HG02623 (cell line): Measurements from ENCODE around the gene PVALEF.

Experiments
- ATAC-seq: cut with Tn5 transposase; IDR thresholded peaks from one replicate; pipeline ENCODE4 v1.9.1; 2021; ENCODE audit warnings: moderate library complexity; ENCODE audit not compliant: unreplicated experiment

PVALEF gene

DNA sequence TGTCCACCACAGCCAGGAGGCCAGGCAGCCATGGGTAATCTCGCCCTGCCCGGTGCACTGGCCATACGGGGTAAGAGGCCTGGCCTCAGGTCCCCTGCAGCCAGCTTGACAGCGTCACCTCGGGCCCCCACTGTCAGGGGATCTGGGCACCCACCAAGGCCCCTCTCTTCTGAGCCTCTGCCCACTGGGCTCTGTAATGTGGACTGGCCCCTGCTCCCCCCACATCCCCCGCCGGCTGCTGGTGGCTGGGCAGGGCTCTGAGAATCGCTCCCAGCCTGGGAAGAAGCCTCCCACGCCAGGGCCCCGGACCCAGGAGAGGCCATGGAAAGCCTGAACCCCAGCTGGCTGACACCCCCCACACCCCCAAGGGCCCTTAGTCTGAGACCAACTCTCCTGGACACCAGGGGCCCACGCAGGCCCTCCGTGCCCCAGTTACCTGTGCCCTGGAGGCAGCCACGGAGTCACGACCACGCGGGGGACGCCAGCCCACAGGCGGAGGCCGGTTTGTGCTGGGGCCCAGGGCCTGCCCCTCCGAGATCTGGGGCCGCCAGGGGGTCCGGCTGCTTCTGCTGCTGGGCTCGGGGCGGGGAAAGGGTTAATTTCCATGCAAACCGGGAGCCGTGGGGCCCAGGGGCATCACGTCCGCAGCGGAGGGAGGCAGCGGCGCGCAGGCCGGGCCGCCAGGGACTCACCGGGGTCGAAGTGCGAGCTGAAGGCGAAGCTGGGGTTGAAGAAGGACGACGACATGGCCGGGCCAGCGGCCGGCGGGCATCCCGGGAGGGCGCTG, at the start of gene PVALEF:
Gene PVALEF, plus strand, starts transcription at position 262 of the 787 bp plus-strand sequence. CDS start 15,720 bp downstream, outside the sequence.
- ATAC-seq, result no peak

DNA sequence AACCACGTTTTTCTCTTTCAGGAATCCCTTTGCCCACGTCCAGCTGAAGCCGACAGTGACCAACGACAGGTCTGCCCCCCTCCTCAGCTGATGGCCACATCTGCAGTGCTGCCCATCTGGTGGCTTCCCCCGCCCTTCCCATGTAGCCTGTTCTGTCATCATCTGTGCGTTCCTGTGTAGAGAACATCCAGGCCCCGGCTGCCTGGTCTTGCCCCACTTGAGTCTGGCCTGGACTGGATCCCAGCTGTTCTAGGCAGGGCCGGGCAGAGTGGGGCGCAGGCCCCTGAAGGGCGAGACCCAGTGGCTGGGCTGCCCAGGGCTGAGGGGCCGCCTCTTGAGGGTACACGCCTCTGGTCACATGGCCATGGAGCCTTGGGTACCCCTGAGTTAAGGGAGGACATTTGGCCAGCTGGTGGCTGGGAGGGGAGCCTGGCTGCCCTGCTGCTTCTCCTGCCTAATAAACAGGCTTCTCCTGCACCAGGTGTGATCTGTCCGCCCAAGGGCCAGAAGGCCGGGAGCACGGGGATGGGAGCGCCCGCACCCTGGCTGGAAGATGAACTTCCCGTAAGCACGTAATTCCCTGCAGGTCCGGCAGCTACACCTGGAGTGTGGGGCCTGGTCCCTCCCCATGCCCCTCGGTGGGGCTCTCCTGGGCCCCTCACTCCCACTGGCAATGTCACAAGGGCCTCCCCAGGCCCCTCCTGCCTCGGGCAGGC, 49.4 kb upstream of the PVALEF start:
- no peak for ATAC-seq

DNA sequence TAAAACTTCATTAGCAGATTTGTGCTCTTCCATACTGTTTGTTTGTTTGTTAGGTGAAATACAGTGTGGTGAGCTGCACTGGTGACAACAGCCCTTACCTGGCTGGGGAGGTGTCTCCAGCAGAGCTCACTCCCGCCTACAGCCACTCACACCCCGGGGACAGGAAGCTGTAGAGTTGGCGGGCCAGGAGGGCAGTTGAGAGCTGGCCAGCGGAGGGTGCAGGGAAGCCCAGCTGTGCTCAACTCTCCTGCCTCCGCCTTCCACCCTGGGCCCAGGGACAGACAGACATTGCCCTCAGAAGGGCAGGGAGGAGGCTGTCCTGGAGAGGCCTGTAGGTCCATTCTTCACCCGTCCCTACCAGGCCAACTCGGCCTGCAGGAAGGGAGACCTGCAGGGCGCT, 48.6 kb upstream of the PVALEF start:
- ATAC-seq, result no peak

DNA sequence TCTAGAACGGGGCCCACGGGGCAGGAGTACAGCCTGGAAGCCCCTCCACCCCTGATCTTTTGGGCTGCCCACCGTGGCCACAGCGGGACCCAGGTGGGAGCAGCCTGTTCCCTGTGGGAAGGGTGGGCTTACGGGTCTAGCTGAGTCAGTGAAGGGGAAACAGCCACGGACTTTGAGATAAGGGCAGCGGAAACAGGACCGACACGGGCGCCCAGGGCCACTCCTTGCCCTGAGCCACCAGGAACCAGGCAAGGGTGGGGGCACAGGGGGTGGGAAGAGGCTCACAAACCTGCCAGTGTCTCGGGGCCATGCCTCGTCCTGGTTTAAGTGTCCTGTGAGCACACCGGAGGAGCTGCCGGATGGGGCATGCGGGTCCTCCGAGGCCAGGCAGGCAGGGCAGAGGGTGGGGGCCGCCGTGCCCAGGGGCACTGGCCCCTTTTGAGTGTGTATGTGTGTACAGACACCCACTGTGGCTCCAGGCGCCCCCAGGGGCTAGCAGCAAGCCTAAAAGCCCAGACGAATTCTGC, 47.6 kb upstream of the PVALEF start:
- no peak for ATAC-seq

DNA sequence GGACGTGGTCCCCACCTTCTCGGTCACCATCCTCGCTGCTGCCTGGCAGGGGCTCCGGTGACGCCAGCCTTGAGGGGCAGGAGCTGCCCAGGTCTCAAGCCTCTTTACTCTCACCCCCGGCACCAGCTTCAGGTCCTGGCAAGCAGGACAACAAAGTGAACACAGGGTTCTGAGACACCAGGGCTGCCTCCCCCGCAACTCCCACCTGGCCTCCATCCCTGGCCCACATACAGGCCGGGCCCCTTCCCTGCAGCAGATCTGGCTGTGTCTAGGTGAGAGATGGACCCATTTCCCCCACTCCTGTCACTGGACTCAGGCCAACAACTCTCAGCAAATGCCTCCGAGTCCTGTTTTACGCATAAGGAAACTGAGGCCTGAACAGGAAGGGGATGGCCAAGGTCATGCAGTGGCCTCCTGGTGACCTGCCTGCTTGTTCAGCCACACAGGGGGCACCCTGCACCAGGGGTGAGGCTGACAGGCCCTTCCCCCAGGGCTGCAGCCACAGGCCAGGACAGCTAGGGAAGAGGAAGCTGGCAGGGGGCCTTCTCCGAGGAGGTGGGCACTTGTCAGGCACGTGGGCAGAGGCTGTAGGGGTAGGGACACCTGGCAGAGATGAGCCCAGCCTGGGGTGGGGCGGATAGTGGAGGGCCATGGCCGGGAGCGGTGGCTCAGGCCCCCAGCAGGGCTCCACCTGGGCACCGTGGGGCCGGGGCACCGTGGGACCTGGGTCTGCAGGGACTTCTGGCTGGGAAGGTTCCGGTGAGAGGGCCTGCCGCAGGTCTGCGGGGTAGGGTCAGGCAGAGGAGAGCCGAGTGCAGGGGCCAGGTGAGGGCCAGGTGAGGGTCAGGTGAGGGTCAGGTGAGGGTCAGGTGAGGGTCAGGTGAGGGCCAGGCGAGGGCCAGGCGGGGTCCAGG, 46.7 kb upstream of the PVALEF start:
- no peak for ATAC-seq

DNA sequence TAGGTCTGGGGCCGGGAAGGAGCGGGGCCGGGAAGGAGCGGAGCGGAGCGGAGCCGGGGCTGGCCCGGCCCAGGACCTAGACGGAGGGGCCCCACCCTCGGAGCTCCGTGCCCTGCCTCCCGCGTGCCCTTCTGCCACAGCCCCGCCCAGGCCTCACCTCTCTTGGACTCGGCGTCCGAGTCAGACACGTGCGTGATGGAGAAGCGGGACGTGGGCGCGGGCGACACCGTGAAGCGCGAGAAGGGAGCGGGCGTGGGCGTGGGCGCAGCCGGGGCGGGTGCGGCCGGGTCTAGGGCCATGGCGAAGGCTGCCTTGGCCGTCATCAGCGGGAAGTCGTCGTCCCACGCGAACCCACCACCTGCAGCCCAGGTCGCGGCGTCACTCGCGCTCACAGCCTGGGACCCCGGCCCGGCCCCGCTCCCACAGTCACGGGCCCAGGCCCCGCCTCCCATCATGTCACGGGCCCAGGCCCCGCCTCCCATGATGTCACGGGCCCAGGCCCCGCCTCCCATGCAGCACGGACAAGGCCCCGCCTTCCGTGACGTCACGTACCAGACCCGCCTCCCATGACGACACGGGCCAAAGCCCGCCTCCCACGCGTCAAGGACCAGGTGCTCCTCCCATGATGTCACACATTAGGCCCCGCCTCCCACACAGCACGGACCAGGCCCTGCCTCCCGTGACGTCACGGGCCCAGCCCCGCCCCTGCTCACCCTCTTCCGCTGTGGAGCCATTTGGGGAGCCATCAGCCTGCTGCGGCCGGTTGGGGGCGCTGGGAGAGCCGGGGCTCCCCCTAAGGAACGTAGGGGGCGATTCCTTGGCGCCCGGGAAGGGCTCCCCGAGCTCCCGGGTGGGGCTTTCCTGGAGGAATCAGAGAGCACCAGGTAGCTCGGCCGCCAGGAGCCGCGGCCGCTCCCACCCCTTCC, 45.8 kb upstream of the PVALEF start:
- no peak for ATAC-seq

DNA sequence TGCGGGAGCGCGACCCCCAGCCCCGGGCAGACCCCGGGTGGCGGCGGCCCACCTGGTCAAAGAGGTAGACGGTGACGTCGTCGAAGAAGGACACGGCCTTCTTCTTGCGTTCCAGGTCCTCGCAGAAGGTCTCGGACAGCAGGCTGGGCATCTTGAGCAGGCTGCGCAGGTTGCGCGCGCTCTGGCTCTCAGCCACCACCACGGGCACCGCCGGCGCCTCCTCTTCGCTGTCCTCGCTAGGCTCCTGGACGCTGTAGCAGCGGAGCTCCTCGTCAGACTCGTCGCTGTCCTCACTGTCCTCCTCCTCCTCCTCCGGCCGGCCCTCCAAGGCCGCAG, 45.2 kb upstream of the PVALEF start:
- ATAC-seq, result no peak

DNA sequence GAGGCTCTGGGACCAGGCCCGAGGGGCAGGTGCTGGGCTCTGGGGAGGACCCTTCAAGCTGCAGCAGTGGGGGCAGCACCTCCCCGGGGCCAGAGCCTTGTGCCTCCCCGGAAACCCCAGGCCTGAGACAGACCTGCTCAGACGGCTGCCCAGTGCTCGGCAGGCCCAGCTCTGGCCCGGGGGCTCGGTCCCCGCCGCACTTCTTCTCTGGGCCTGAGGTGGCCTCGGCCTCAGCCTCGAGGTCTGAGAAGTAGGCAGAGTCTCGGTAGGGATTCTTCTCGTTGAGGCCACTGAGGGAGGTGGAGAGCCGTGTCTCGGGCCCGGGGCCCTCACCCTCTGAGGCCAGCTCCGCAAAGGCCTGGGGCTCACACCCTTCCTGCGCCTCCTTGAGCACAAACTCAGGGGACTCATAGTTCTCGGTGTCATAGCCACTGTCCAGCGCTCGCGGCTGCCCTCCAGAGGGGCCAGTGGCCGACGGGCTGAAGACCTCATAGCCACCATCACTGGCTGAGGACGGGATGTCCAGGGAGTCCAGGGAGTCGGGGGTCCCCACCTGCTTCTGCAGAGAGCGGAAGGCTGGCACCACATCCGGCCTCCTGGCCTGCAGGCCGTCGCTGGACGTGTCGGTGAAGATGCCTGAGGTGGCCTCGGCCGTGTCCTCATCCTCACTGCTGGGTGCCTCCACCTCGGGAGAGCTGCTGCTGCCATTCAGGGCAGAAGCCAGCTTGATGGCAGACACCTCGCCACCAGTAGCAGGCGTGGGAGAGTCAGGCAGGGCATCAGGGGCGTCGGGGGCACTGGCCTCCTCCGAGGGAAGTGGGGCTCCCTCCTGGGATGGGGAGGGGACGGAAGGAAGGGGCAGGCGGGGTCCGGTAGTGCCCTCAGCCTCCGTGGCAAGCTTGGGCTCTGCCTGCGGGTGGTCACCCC, 44.3 kb upstream of the PVALEF start:
- no peak for ATAC-seq

DNA sequence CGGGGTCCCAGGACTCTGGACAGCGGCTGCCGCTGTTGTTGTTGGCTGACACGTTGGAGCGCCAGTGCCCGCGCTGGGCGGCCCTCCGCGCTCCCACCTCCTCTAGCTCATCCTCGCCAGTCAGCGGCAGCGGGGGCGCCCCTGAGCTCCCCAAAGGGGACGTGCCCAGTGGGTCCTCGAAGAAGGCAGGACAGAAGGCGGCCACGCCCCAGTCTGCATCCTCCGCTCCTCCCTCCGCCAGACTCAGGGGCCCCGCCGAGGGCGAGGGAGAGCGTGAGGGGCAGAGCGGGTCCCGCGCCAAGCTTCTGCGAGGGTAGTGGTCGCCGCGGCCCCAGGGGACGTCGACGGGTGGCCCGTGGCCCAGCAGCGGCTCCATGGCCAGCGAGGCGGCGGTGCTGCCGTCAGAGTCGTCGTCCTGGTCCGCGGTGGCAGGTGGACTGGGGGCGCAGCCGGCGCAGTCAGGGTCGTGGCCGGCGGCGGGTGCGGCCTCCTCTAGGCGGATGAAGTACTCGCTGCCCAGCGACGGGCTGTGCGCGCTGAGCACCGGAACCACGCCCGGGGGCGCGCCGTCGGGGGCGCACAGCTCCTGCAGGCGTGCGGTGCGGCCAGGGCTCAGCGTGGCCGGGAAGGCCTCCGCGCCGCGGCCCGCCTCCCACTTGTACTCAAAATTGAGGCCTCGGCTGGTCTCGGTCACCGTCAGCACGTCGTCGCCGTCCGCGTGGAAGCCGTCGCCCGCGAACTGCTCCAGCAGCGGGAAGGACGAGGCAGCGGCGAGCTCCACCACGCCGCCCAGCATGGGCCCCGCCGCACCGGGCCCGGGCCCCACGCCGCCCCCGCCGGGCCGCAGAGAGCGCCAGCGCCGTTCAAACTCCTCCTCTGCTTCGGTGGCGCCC, 43.2 kb upstream of the PVALEF start:
- ATAC-seq, result no peak

DNA sequence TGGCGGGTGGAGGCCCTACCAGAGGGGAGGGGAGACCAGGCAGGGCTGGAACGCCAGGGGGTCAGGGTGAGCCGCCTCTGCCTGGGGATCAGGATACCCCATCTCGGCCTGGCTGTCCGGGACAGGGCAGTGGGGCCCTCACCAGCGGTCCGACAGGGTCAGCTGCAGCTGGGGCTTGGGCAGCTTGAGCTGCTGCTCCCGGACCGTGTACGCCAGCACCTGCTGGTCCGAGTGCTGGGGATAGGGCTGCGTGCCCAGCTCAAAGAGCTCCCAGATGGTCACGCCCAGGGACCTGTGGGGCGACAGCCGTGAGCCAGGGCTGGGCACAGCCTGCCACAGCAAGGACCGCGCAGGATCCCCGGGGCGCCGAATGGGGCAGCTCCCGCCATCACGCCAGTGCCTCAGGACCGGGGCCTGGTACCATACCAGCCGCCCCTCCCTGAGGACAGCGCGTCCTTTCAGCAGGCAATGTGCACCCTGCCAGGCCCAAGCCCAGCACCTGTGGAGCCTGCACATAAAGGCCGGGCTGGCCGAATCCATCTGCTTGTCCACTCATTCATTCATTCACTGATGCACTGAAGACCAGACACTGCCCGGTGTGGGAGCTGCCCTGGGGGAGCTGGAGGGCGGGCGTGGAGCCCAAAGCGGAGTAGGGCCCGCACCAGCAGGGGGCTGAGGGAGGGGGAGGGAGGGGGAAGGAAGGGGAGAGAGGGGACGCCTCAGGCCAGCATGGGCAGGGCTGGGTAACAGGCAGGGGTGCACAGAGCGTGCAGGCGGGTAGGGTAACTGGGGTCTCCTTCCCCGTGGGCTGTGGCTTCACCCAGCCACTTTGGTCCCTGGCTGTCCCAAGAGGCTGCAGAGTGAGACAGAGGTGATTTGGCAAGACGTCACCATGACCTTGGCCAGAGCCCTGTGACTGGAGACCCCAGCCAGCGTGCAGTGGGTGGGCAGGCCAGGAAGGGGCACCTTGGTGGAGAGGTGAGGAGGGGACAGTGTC, 42.0 kb upstream of the PVALEF start:
- no peak for ATAC-seq

DNA sequence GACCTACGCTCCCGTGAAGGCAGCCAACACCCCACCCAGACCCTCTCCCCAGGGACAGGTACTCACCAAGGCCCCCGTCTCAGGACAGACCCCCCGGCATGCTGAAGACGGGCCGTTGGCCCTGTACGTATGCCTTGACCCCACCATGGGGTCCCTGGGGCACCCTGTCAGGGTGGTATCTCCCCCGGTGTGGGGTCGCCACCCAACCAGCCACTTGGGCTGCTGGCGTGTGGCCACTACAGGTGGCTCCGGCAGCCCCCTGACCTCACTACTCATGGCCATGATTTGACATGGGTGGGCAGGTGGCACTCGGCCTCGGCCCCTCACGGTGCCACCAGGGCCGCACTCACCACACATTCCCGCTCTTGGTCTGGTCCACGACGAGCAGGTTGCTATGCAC, 40.9 kb upstream of the PVALEF start:
- no peak for ATAC-seq

DNA sequence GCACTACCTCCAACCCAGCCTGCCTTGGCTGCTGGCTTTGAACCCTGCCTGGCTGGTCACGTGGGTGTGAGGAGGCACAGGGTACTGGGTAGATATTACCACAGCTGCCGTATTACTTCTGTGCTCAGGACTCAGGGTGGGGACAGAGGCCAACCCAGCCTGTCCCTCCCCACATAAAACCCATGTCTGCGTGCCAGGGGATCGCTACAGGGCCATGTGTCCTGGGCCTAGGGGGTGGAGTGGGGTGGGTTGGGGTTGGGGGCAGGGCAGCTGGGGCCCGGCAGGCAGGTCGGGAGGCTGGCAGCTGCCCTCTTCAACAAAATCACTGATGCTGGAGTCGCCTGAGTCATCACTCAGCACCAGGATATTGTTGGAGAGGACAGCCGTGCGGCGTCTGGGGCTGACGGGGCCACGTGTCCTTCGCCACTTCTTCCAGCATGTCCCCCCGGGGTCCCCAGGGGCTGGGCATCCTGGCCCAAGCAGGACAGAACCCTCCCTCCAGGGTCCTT, 39.7 kb upstream of the PVALEF start:
- ATAC-seq, result no peak

DNA sequence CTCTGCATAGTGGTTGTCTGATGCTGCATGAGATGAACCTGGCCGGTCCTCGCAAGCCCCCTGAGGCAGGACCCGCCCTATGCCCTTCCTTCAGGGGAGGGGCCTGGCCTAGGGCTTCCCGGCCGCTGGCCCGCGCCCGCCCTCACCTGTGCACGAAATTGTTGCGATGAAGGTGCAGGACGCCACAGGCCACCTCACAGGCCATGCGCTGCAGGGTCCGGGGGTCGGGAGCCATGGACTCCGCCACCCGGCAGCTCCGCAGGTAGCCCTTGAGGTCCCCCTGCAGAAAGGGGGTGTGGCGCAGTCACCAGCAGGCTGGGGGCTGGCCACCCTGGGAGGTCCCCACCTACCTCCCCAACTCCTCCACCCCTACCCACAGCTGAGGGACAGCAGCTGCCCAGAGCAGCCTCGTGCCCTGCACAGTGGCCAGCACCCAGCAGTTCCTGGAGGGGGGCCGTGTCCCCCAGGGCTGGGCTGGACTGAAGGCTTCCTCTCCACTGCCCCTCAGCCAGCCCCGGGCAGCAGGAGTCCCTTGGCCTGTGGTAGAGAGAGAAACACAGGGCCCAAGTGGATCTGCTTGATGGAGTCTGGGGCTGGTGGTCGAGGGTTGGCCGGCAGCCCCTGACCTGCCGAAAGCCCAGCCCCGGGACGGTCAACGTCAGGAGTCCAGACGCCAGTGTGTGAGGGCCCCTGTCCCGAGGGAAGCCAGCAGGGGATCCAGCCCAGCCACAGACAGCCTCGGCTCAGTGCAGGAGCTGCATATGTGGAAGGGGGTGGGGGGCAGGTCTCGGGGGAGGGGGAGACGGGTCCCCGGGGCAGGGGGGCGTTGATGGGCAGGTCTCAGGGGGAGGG, 38.8 kb upstream of the PVALEF start:
- no peak for ATAC-seq

DNA sequence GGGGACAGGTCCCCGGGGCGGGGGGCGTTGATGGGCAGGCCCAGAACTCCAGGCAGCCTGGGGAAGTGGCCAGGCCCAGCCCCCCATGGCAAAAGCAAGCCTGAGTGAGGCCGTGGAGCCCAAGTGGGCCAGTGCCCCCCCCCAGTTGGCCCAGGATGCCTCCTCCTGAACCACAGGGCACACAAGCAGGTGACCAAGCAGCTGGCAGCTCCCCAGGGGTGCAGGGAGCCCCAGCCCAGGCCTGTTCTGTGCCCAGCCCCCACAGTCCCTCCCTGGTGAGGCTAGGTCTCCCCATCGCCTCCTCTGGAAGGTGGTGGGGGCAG, 38.2 kb upstream of the PVALEF start:
- ATAC-seq, result no peak

DNA sequence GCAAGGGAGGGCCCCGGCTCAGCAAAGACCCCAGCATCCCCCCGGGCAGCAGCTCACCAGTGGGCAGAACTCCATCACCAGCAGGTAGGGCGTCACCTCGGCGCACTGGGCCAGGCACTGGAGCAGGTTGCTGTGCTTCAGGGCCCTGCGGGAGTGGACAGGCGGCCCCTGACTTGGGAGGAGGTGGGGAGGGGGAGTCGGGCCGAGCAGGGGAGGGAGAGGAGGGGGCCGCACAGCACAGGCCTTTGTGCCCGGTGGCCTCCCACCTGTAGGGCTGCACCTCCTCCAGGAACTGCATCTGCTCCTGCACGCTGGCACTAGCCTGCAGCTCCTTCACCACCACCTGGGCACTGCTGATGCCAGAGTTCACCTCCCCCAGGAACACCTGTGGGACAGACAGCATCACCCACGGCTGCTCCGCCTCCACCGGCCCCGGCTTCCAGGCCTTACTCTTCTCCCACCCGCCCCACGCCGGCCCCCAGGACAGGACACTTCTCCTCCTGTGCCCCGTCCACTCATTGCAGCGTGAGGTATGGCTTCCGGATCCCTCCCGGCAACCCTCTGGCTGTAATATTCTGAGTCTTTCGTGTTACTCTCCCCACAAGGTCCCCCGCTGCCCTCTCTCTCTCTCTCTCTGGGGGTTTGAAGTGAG, 37.7 kb upstream of the PVALEF start:
- no peak for ATAC-seq
